ENCODE data around the gene SH3PXD2A. TPM values are rescaled to one million over a fixed set of nuclear protein-coding genes. Genes with fewer than 3 reads are reported as not detected.

Gene SH3PXD2A
- total RNA-seq, 1 experiment from 2014 or later = 13.2 TPM

DNA sequence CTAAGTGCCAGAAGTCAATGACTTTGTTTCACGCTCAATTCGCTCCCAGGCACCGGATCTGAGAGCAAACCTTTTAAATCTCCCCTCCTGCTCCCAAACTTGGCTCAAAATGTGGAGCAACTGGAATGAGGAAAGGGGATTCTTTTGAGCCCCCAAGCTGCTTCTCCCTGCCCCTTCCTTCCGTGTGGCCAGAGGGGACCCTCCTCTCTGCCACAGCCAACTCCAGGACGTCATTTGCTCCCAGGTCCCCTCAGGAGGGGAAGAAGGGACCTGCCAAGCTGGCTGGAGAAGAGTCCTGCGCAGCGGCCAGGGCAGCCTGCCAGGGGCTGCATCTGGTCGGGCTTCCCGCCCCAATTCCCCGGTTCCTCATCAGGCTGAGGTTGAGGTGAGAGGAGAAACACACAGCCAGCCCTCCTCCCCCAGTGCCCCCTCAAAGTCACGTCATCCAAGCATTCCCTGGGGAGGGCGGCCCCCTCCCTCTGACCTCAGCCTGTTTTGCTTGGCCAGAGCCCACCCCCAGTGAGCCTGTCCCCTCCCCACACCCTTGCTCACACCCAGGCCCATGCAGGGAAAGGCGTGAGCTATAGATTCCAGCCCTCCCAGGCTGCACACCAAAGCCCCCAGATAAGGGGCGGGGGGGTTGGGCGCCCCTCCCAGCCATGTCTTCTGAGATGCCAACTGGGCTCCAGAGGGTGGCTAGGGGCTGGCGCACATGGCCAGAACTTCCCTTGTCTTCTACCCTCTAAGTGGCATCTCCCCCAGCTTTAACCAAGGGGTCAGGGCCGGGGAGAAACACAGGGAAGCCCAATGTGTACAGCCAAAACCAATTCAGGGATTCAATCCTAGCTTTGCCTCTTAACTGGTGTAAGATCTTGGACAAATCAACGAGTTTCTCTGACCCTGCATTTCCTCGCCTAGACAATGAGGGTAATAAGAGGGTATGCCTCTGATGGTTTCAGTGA lies 35.0 kb downstream of the SH3PXD2A start:
- Mint-ChIP-seq H3K27ac (ENCODE audit: low read depth, unreplicated experiment) (no peak overlapping the region), H3K4me3 (ENCODE audit: unreplicated experiment) (no peak overlapping the region), H3K4me1 (ENCODE audit: insufficient read depth, unreplicated experiment) (no peaks in the 10 kb centered on the region), H3K27me3 (ENCODE audit: insufficient read depth, unreplicated experiment) (no peaks in the 10 kb centered on the region), H3K9me3 (ENCODE audit: unreplicated experiment) (no peaks in the 10 kb centered on the region), H3K36me3 (ENCODE audit: insufficient read depth, unreplicated experiment) (no peaks in the 10 kb centered on the region)
- TF ChIP-seq, protein P1, sequence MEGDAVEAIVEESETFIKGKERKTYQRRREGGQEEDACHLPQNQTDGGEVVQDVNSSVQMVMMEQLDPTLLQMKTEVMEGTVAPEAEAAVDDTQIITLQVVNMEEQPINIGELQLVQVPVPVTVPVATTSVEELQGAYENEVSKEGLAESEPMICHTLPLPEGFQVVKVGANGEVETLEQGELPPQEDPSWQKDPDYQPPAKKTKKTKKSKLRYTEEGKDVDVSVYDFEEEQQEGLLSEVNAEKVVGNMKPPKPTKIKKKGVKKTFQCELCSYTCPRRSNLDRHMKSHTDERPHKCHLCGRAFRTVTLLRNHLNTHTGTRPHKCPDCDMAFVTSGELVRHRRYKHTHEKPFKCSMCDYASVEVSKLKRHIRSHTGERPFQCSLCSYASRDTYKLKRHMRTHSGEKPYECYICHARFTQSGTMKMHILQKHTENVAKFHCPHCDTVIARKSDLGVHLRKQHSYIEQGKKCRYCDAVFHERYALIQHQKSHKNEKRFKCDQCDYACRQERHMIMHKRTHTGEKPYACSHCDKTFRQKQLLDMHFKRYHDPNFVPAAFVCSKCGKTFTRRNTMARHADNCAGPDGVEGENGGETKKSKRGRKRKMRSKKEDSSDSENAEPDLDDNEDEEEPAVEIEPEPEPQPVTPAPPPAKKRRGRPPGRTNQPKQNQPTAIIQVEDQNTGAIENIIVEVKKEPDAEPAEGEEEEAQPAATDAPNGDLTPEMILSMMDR (IDR thresholded peaks at IDR 0.05; ENCODE audit: unreplicated experiment) = no peak
- no peak for DNase-seq (ENCODE audit: unreplicated experiment)
- BruUV-seq (replicated peaks) = no TSS peak
- ChIA-PET POLR2A (interaction anchor here (1.1 kb wide), 1 partner anchor 48 kb away, joined by 5 read pairs; no protein-coding TSS in a partner anchor), CTCF (interaction anchor here (0.7 kb wide), 1 partner anchor 14 kb away, joined by 3 read pairs; no protein-coding TSS in a partner anchor)
- intact Hi-C loops (cut with micrococcal nuclease) = no loop called here

DNA sequence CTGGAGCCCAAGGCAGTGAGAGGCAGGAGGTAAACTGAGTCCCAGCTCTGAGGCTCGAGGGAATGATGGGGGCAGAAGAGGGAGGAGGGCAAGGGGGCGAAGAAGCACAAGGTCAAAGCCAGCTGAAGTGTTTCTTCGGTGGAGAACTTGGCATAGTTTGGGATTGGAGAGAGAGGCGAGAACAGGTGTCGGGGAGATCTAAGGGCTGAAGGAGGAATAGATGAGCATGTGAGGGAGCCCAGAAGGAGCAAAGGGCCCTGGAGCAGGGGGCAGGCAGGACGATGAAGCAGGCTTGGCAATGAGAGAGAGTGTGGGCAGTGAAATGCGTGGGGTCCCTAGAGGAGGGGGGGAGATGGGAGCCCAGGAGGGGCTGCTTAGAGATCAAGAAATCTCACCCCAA lies 35.9 kb downstream of the SH3PXD2A start:
- ChIA-PET POLR2A (no interaction called here), CTCF (no interaction called here)
- no peaks in the 10 kb centered on the region for H3K9me3 Mint-ChIP-seq (ENCODE audit: unreplicated experiment)
- no peaks in the 10 kb centered on the region for H3K4me1 Mint-ChIP-seq (ENCODE audit: insufficient read depth, unreplicated experiment)
- no peak for DNase-seq (ENCODE audit: unreplicated experiment)
- TF ChIP-seq, protein P1 (IDR thresholded peaks at IDR 0.05; ENCODE audit: unreplicated experiment) = no peak
- no peak overlapping the region for H3K4me3 Mint-ChIP-seq (ENCODE audit: unreplicated experiment)
- no peaks in the 10 kb centered on the region for H3K27me3 Mint-ChIP-seq (ENCODE audit: insufficient read depth, unreplicated experiment)
- BruUV-seq (replicated peaks) = no TSS peak
- H3K36me3 Mint-ChIP-seq (ENCODE audit: insufficient read depth, unreplicated experiment) = no peaks in the 10 kb centered on the region
- intact Hi-C loops (cut with micrococcal nuclease) = no loop called here
- no peak overlapping the region for H3K27ac Mint-ChIP-seq (ENCODE audit: low read depth, unreplicated experiment)

DNA sequence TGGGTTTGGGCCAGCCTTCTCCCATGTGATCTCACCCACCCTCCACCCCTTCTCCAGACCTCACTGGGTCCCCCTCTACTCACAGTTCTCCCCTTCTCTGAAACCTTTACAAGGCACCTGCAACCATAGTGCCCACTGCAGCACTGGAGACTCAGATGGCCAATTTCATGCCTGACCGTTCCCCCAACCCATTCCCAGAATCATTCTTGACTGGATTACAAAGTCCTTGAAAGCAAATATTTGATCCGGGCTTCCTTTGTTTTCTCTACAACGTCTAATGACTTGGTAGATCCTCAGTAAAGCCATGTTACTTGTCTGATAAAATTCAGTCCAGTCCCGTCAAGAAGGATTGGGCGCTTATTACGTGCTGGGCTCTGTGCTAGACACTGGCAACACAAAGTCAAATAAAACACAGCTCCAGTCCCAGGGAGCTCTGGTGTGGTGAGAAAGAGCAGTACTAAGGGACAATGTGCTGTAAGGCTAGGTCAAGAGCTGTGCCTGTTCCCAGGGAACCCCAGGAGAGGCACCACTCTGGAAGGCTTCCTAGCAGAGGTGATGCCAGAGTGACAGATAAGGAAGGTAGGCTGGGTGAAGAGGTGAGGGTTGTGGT lies 36.5 kb downstream of the SH3PXD2A start:
- CTCF ChIA-PET = no interaction called here
- H3K4me3 Mint-ChIP-seq (ENCODE audit: unreplicated experiment) = no peak overlapping the region
- no peaks in the 10 kb centered on the region for H3K4me1 Mint-ChIP-seq (ENCODE audit: insufficient read depth, unreplicated experiment)
- no TSS peak for BruUV-seq (replicated peaks)
- no peak overlapping the region for H3K27ac Mint-ChIP-seq (ENCODE audit: low read depth, unreplicated experiment)
- POLR2A ChIA-PET = interaction anchor here (1.5 kb wide), 1 partner anchor 9 kb away, joined by 4 read pairs; no protein-coding TSS in a partner anchor
- TF ChIP-seq, protein P1 (IDR thresholded peaks at IDR 0.05; ENCODE audit: unreplicated experiment) = no peak
- intact Hi-C loops (cut with micrococcal nuclease) = no loop called here
- H3K9me3 Mint-ChIP-seq (ENCODE audit: unreplicated experiment) = no peaks in the 10 kb centered on the region
- no peaks in the 10 kb centered on the region for H3K27me3 Mint-ChIP-seq (ENCODE audit: insufficient read depth, unreplicated experiment)
- no peak for DNase-seq (ENCODE audit: unreplicated experiment)
- H3K36me3 Mint-ChIP-seq (ENCODE audit: insufficient read depth, unreplicated experiment) = no peaks in the 10 kb centered on the region

DNA sequence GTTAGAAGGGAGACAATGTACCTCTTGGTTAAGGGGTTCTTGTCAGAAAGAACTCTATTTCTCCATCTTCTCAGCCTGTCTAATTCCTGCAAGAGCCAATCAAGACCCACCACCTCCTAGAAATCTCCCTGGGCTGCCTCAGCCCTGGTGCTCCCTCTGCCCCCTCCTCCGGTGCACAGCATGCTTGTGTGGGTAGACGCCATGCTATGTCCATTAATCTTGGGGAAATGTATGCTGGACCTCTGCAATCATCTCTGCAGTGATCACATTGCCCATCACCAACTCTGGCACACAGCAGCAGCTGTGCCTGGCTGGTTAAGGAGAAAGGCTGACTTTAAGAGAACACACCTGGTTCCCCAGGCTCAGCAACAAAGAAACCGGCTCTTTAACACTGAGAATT lies 37.3 kb downstream of the SH3PXD2A start:
- Mint-ChIP-seq H3K9me3 (ENCODE audit: unreplicated experiment) (no peaks in the 10 kb centered on the region), H3K27ac (ENCODE audit: low read depth, unreplicated experiment) (no peak overlapping the region), H3K4me3 (ENCODE audit: unreplicated experiment) (no peak overlapping the region), H3K27me3 (ENCODE audit: insufficient read depth, unreplicated experiment) (no peaks in the 10 kb centered on the region), H3K4me1 (ENCODE audit: insufficient read depth, unreplicated experiment) (no peaks in the 10 kb centered on the region), H3K36me3 (ENCODE audit: insufficient read depth, unreplicated experiment) (no peaks in the 10 kb centered on the region)
- POLR2A ChIA-PET = interaction anchor here (1.5 kb wide), 1 partner anchor 10 kb away, joined by 4 read pairs; no protein-coding TSS in a partner anchor
- DNase-seq (ENCODE audit: unreplicated experiment) = no peak
- intact Hi-C loops (cut with micrococcal nuclease) = no loop called here
- CTCF ChIA-PET = interaction anchor here (0.6 to 0.8 kb wide), 2 partner anchors 50 to 68 kb away, joined by 3 read pairs; no protein-coding TSS in a partner anchor
- no TSS peak for BruUV-seq (replicated peaks)
- TF ChIP-seq, protein P1 (IDR thresholded peaks at IDR 0.05; ENCODE audit: unreplicated experiment) = no peak

Data from MCF 10A (cell line).